Mucosa of descending colon (tissue), 3 donors: Measurements from ENCODE around the gene PITX1. TPM values are rescaled to one million over a fixed set of nuclear protein-coding genes. Genes with fewer than 3 reads are reported as not detected.

Experiments
- ATAC-seq: fragments of 200-7000 bp; cut with Tn5 transposase; one replicate; pipeline ENCODE4 v1.9.1; 2020; ENCODE audit warnings: mild to moderate bottlenecking, moderate library complexity
- DNase-seq, 3 donors: peaks; one replicate each; pipeline ENCODE4 v3.0.0-alpha.2; 2020
- H3K36me3 ChIP-seq: fragments of 200-600 bp; one replicate; pipeline ENCODE4 v1.8.0; 2021; ENCODE audit warnings: low read depth, mild to moderate bottlenecking
- H3K4me1 ChIP-seq: fragments of 200-600 bp; one replicate; pipeline ENCODE4 v1.8.0; 2021; ENCODE audit warnings: low read depth, mild to moderate bottlenecking
- H3K4me3 ChIP-seq: fragments of 200-600 bp; one replicate; pipeline ENCODE4 v1.8.0; 2021; ENCODE audit warnings: mild to moderate bottlenecking
- H3K9me3 ChIP-seq: fragments of 200-600 bp; one replicate; pipeline ENCODE4 v1.8.0; 2021; ENCODE audit warnings: mild to moderate bottlenecking
- intact Hi-C, 2 donors: fragments of 100-400 bp; cut with DNase I in 1 of 2; cut with micrococcal nuclease in 1 of 2; formaldehyde crosslinking; loops; one replicate each; pipeline versions ENCODE4 v1.11.0 to v1.11.1; 2022; cut with DNase I, micrococcal nuclease
- total RNA-seq, 3 donors: library from RNA; stranded (reverse); fragmentation: NEBNext Ultra II Directional in 2 of 3; extraction: Animal tissue kit (Norgen Biotek cat#: 25700) in 2 of 3; gene quantifications; one replicate each; pipeline versions ENCODE4 v1.2.1 to v1.2.4, GENCODE V29; 2021 to 2023
- TF ChIP-seq, protein P1 (sequence below): fragments of 200-600 bp; IDR thresholded peaks from one replicate; pipeline ENCODE4 v1.8.0; 2022; ENCODE audit warnings: antibody characterized with exemption, mild to moderate bottlenecking
- donor health status: DM: no; HTN: no; CAD: no; lungs with moderate emphysema.
- donor health status: DM: no; HTN: no; CAD: no.
- donor health status: DM: no; HTN: yes; CAD: no.

Gene PITX1
- total RNA-seq, 3 donors from 2014 or later: 5.0 to 10.7 (median 6.2) TPM

DNA sequence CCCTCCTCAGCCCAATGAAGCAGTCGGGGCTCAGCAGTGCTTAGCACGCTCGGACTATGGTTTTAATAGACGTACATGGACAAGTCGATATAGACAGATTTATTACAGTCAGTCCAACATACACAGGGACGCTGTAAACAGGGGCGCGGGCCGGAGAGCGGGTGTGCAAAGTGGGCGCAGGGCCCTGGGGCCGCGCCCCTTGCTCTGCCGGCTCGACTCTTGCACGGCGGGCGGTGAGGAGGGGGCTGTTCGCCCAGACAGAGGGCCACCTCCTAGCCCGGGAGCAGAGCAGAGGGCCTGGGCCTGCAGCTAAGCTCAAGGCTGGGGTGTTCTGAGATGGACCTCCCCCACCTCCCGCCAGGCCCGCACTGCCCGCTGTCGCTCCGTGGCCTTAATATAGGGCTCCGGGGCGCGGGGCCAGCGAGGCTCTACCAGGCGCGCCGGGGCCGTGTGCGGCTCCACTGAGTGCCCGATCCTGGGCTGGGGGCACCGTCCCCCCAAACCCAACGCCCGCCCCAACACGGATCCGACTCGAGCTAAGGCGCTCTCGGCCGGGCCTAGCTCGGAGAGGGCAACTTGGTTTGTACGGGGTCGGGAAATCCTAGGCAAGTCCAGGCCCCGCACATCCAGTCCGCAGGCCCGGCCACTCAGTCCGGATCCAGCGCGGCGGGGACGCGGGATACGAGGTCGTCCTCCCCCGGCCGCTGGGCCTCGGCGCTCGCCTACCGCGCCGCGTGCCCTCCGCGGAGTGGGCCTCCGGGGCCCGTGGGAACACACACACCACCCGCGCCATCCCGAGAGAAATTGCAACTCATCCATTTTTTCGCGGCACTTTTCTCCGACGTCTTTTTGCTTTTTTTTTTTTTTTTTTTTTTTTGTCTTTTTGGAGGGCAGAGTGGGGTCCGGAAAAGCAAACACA is 6.1 kb downstream of the PITX1 start:
- H3K4me1 ChIP-seq: peaks cover 12% of the 10 kb centered on the region
- no peak overlapping the region for H3K4me3 ChIP-seq
- no peaks in the 10 kb centered on the region for H3K36me3 ChIP-seq
- no peaks in the 10 kb centered on the region for H3K9me3 ChIP-seq
- ATAC-seq (no peak), DNase-seq (no peak)
- intact Hi-C loops: loop anchor here in 1 of 2 donors (10.0 kb wide), 1 partner anchor 157 kb away; no protein-coding TSS in a partner anchor
- TF ChIP-seq, protein P1, sequence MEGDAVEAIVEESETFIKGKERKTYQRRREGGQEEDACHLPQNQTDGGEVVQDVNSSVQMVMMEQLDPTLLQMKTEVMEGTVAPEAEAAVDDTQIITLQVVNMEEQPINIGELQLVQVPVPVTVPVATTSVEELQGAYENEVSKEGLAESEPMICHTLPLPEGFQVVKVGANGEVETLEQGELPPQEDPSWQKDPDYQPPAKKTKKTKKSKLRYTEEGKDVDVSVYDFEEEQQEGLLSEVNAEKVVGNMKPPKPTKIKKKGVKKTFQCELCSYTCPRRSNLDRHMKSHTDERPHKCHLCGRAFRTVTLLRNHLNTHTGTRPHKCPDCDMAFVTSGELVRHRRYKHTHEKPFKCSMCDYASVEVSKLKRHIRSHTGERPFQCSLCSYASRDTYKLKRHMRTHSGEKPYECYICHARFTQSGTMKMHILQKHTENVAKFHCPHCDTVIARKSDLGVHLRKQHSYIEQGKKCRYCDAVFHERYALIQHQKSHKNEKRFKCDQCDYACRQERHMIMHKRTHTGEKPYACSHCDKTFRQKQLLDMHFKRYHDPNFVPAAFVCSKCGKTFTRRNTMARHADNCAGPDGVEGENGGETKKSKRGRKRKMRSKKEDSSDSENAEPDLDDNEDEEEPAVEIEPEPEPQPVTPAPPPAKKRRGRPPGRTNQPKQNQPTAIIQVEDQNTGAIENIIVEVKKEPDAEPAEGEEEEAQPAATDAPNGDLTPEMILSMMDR: no peak

DNA sequence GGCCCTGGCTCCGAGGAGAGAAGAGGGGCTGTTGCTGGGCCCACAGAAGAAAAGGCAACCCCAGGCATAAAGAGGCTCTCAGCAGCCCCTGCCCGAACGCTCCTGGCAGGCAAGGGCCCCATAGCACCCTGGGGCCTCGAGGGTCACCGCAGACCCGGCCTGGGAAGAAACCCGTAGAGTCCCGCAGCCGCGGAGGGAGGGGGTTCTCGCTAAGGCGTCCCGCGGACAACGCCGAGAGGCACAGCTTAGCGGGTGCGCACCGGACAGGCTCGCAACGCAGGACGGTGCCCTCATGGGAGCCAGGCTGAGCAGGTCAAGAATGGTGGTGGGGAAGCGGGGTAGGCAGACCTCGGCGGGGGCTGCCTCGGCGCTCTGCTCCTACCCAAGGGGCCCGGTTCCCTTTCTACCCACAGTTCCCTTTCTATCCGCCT is 6.7 kb downstream of the PITX1 start:
- no peak overlapping the region for H3K4me3 ChIP-seq
- DNase-seq (no peak), ATAC-seq (no peak)
- intact Hi-C loops: loop anchor here in 1 of 2 donors (10.0 kb wide), 1 partner anchor 158 kb away; no protein-coding TSS in a partner anchor
- peaks cover 7% of the 10 kb centered on the region for H3K4me1 ChIP-seq
- no peaks in the 10 kb centered on the region for H3K9me3 ChIP-seq
- TF ChIP-seq, protein P1: no peak
- H3K36me3 ChIP-seq: no peaks in the 10 kb centered on the region

DNA sequence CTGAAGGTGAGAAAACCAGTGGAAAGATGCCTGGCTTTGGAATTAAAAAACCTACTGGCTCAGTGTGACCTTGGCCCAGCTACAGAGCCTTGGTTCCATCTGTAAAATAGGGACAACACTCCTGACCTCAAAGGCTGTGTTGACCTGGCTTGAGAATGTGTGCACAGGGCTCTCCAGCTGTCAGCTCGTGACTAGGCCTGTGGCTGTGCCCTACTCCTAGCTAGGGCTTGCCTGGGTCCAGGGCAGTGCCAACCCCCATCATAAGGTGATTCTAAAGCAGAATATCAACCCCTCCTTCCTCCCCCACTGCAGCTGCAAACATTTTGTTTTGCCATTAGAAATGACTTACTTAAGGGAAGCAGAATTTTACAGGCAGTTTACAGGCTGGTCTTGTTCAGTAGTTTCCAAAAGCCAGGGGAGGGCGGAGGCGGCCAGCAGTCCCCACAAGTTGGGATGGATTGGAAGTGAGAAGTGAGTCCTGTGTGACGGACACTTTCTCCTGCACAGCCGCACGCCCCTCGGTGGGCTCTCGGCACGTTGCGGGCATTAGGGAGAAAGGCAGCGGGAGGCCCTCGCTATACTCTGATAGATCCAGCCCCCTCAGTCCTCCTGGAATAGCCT is 7.3 kb downstream of the PITX1 start:
- no peaks in the 10 kb centered on the region for H3K9me3 ChIP-seq
- TF ChIP-seq, protein P1: no peak
- no peaks in the 10 kb centered on the region for H3K36me3 ChIP-seq
- H3K4me3 ChIP-seq: no peak overlapping the region
- no peak for ATAC-seq
- intact Hi-C loops: loop anchor here in 1 of 2 donors (10.0 kb wide), 1 partner anchor 158 kb away; no protein-coding TSS in a partner anchor
- peaks cover 7% of the 10 kb centered on the region for H3K4me1 ChIP-seq
- no peak for DNase-seq

DNA sequence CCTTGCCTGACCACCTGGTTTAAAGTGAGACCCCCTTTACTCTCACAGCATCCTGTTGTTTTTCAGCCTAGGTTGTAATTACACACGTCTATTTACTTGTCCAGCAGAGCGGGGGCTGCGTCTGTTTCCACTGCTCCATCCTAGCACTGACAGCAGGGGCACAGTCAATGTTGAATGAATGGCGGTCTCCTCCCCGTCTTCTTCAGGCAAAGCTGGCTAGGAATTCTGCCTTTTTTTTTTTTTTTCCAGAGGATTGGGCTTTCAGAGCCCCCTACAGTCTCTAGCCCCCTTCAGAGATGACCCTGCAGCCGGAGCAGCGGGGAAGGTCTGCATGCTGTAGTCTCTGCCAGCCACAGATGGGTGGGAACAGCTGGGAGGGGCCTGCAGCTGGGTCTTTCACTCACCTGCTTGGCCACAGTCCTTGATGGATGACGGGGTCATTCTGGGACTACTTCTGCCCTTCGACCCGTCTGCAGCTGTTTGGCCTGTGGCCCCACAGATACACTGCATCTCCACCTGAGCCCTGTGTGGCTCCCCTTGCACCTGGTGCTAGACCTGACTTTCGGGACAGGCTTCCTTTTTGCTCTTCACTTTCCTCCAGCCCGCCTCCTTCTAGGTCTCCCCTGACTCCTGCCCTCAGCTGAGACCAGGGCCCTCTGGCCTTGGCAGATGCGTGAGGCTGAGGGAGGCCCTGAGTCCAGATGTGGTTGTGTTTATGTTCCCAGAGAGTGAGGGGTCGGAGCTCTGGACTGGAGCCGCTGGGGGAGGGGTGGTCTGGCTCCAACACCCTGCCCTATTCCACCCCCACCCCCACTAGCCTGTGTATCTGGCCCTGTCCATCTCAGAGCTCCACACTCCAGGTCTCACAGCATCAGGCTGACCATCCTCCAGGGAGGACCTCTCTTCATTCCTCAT is 8.0 kb downstream of the PITX1 start:
- Histone ChIP-seq H3K36me3 (no peaks in the 10 kb centered on the region), H3K4me1 (peaks cover 5% of the 10 kb centered on the region), H3K4me3 (no peak overlapping the region), H3K9me3 (no peaks in the 10 kb centered on the region)
- no peak for ATAC-seq
- TF ChIP-seq, protein P1: no peak
- DNase-seq: no peak
- intact Hi-C loops: loop anchor here in 1 of 2 donors (10.0 kb wide), 1 partner anchor 159 kb away; no protein-coding TSS in a partner anchor
